HepG2 (cell line): ENCODE data around the gene MDH2. TPM values are rescaled to one million over a fixed set of nuclear protein-coding genes. Genes with fewer than 3 reads are reported as not detected.

Experiments used
- ARID2 ChIP-seq: sonication (generic); formaldehyde crosslinking; IDR thresholded peaks from 2 replicates; pipeline ENCODE4 v1.8.1; 2022; ENCODE audit warnings: mild to moderate bottlenecking, missing genetic modification reagents, borderline replicate concordance
- ERF ChIP-seq: IDR thresholded peaks from 2 replicates; pipeline ENCODE4 v1.6.1; 2018; ENCODE audit warnings: missing biosample characterization, missing genetic modification reagents
- FOXJ3 ChIP-seq: sonication (generic); formaldehyde crosslinking; IDR thresholded peaks from 2 replicates; pipeline ENCODE4 v1.4.0; 2020; ENCODE audit warnings: missing genetic modification reagents, mild to moderate bottlenecking, borderline replicate concordance
- GABPA ChIP-seq, 2 experiments: IDR thresholded peaks; 2 replicates each; pipeline ENCODE4 v1.6.1; 2011 to 2016; ENCODE audit warnings: low read depth in 2 of 2, low read length in 1 of 2, missing biosample characterization in 1 of 2, missing genetic modification characterization in 1 of 2
- HNRNPUL1 ChIP-seq: fragments of 200-400 bp; formaldehyde crosslinking; IDR thresholded peaks from 2 replicates; pipeline ENCODE4 v1.6.1; 2017; ENCODE audit warnings: low read depth, mild to moderate bottlenecking, low read length, moderate library complexity
- KMT2B ChIP-seq: IDR thresholded peaks from 2 replicates; pipeline ENCODE4 v1.6.1; 2016; ENCODE audit warnings: missing genetic modification reagents, missing compliant biosample characterization
- MAF1 ChIP-seq: sonication (generic); formaldehyde crosslinking; IDR thresholded peaks from 2 replicates; pipeline ENCODE4 v1.5.0; 2020; ENCODE audit warnings: missing genetic modification reagents, borderline replicate concordance
- MBNL3 ChIP-seq: fragments of 250-450 bp; sonication (Bioruptor Pico); conservative IDR thresholded peaks from 2 replicates; pipeline ENCODE4 v1.8.0; 2022; ENCODE audit warnings: mild to moderate bottlenecking, inconsistent platforms
- PRPF4 ChIP-seq: fragments of 200-400 bp; formaldehyde crosslinking; IDR thresholded peaks from 2 replicates; pipeline ENCODE4 v1.6.1; 2016; ENCODE audit warnings: low read length, low read depth; ENCODE audit not compliant: poor library complexity, severe bottlenecking
- RFX3 ChIP-seq: IDR thresholded peaks from 2 replicates; pipeline ENCODE4 v1.6.1; 2016; ENCODE audit warnings: missing biosample characterization, missing genetic modification reagents
- SSRP1 ChIP-seq: IDR thresholded peaks from 2 replicates; pipeline ENCODE4 v1.6.1; 2016; ENCODE audit warnings: control low read depth
- ZFP1 ChIP-seq: IDR thresholded peaks from 2 replicates; pipeline ENCODE4 v1.6.1; 2016
- ZNF432 ChIP-seq: sonication (generic); formaldehyde crosslinking; IDR thresholded peaks from 2 replicates; pipeline ENCODE4 v1.5.0; 2020; ENCODE audit warnings: missing genetic modification reagents, mild to moderate bottlenecking, borderline replicate concordance
- ZNF570 ChIP-seq: sonication (generic); formaldehyde crosslinking; IDR thresholded peaks from 2 replicates; pipeline ENCODE4 v1.4.0; 2020; ENCODE audit warnings: mild to moderate bottlenecking, missing genetic modification reagents, borderline replicate concordance
- ZNF724P ChIP-seq: sonication (generic); formaldehyde crosslinking; IDR thresholded peaks from 2 replicates; pipeline ENCODE4 v1.8.0; 2022; ENCODE audit warnings: missing genetic modification reagents, borderline replicate concordance
- ZNF746 ChIP-seq: sonication (generic); formaldehyde crosslinking; IDR thresholded peaks from 2 replicates; pipeline ENCODE4 v1.8.0; 2022; ENCODE audit warnings: mild to moderate bottlenecking, missing genetic modification reagents
- ZNF788 ChIP-seq: sonication (generic); formaldehyde crosslinking; IDR thresholded peaks from 2 replicates; pipeline ENCODE4 v1.5.0; 2020; ENCODE audit warnings: mild to moderate bottlenecking, missing genetic modification reagents, borderline replicate concordance
- ZNF878 ChIP-seq: sonication (generic); formaldehyde crosslinking; IDR thresholded peaks from 2 replicates; pipeline ENCODE4 v1.8.1; 2023; ENCODE audit warnings: mild to moderate bottlenecking, missing genetic modification reagents, moderate library complexity
- polyA plus RNA-seq, 8 experiments: library from polyadenylated mRNA; depleted of rRNA in 3 of 8; stranded (reverse) in 7 of 8; unstranded in 1 of 8; fragments of >200 nt; fragmentation: Illumina TruSeq in 4 of 8; extraction: Trizol in 4 of 8; gene quantifications; 2 replicates each; pipeline versions ENCODE4 v1.2.1 to v1.2.3, GENCODE V29; 2011 to 2016; ENCODE audit warnings: low read depth in 4 of 8, missing spikeins in 1 of 8, mixed read lengths in 1 of 8; ENCODE audit not compliant: insufficient read depth in 1 of 8
- total RNA-seq, 5 experiments: library from RNA; depleted of rRNA; stranded (reverse); fragments of >200 nt; fragmentation: Illumina TruSeq; extraction: Trizol; gene quantifications; 2 replicates each; pipeline ENCODE4 v1.2.3, GENCODE V29; 2016; ENCODE audit warnings: low read depth in 1 of 5
- TF ChIP-seq, protein P1 (sequence below): sonication (generic); formaldehyde crosslinking; IDR thresholded peaks from 2 replicates; pipeline ENCODE4 v1.4.0; 2020; ENCODE audit warnings: missing genetic modification reagents, borderline replicate concordance
- TF ChIP-seq, protein P2 (sequence below): sonication (generic); formaldehyde crosslinking; IDR thresholded peaks from 2 replicates; pipeline ENCODE4 v1.8.1; 2023; ENCODE audit warnings: mild to moderate bottlenecking, missing genetic modification reagents
- TF ChIP-seq, protein P3 (sequence below): IDR thresholded peaks from 2 replicates; pipeline ENCODE4 v1.6.1; 2016; ENCODE audit warnings: low read depth, borderline replicate concordance
- TF ChIP-seq, protein P4 (sequence below): sonication (generic); formaldehyde crosslinking; IDR thresholded peaks from 2 replicates; pipeline ENCODE4 v1.5.1; 2020; ENCODE audit warnings: mild to moderate bottlenecking, missing genetic modification reagents

The MDH2 gene
- total and polyA plus RNA-seq, 2 of the 13 experiments (the other 11 are each of a cell fraction or from before 2014, with no cell fraction given): 81.4 to 90.3 TPM

GRCh38 chr7:76108540-76109233 is 60.8 kb downstream of the MDH2 start (continued):
- TF ChIP-seq, protein P1, sequence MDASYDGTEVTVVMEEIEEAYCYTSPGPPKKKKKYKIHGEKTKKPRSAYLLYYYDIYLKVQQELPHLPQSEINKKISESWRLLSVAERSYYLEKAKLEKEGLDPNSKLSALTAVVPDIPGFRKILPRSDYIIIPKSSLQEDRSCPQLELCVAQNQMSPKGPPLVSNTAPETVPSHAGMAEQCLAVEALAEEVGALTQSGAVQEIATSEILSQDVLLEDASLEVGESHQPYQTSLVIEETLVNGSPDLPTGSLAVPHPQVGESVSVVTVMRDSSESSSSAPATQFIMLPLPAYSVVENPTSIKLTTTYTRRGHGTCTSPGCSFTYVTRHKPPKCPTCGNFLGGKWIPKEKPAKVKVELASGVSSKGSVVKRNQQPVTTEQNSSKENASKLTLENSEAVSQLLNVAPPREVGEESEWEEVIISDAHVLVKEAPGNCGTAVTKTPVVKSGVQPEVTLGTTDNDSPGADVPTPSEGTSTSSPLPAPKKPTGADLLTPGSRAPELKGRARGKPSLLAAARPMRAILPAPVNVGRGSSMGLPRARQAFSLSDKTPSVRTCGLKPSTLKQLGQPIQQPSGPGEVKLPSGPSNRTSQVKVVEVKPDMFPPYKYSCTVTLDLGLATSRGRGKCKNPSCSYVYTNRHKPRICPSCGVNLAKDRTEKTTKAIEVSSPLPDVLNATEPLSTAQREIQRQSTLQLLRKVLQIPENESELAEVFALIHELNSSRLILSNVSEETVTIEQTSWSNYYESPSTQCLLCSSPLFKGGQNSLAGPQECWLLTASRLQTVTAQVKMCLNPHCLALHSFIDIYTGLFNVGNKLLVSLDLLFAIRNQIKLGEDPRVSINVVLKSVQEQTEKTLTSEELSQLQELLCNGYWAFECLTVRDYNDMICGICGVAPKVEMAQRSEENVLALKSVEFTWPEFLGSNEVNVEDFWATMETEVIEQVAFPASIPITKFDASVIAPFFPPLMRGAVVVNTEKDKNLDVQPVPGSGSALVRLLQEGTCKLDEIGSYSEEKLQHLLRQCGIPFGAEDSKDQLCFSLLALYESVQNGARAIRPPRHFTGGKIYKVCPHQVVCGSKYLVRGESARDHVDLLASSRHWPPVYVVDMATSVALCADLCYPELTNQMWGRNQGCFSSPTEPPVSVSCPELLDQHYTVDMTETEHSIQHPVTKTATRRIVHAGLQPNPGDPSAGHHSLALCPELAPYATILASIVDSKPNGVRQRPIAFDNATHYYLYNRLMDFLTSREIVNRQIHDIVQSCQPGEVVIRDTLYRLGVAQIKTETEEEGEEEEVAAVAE (CRISPR knock-in tag): no peak
- TF ChIP-seq, protein P2, sequence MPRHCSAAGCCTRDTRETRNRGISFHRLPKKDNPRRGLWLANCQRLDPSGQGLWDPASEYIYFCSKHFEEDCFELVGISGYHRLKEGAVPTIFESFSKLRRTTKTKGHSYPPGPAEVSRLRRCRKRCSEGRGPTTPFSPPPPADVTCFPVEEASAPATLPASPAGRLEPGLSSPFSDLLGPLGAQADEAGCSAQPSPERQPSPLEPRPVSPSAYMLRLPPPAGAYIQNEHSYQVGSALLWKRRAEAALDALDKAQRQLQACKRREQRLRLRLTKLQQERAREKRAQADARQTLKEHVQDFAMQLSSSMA (CRISPR knock-in tag): no peak
- peak; percentile 40; the same call in 1 of the 2 replicates for TF ChIP-seq KMT2B (CRISPR knock-in tag)
- TF ChIP-seq ZNF724P (CRISPR knock-in tag): no peak
- TF ChIP-seq ZNF432 (CRISPR knock-in tag): no peak
- no peak for TF ChIP-seq ARID2 (CRISPR knock-in tag)
- peak; percentile 12; the same call in 1 of the 2 replicates for TF ChIP-seq FOXJ3
- TF ChIP-seq, protein P3, sequence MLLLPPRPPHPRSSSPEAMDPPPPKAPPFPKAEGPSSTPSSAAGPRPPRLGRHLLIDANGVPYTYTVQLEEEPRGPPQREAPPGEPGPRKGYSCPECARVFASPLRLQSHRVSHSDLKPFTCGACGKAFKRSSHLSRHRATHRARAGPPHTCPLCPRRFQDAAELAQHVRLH (CRISPR knock-in tag): no peak; the same call in 1 of the 2 replicates
- TF ChIP-seq SSRP1: peak; percentile 27; the same call in 1 of the 2 replicates
- TF ChIP-seq MBNL3 (CRISPR knock-in tag): no peak
- no peak for TF ChIP-seq MAF1 (CRISPR knock-in tag)
- peak; percentile 56; the same call in 1 of the 2 replicates for TF ChIP-seq ZFP1 (CRISPR knock-in tag)
- no peak for TF ChIP-seq ZNF746 (CRISPR knock-in tag)
- no peak for TF ChIP-seq RFX3 (CRISPR knock-in tag)
- TF ChIP-seq GABPA (IDR thresholded peaks at IDR 0.05; ENCODE audit: low read depth, low read length): peak; percentile 43
- peak; percentile 76 for TF ChIP-seq GABPA (CRISPR knock-in tag; IDR thresholded peaks at IDR 0.05; ENCODE audit: low read depth)
- TF ChIP-seq, protein P4, sequence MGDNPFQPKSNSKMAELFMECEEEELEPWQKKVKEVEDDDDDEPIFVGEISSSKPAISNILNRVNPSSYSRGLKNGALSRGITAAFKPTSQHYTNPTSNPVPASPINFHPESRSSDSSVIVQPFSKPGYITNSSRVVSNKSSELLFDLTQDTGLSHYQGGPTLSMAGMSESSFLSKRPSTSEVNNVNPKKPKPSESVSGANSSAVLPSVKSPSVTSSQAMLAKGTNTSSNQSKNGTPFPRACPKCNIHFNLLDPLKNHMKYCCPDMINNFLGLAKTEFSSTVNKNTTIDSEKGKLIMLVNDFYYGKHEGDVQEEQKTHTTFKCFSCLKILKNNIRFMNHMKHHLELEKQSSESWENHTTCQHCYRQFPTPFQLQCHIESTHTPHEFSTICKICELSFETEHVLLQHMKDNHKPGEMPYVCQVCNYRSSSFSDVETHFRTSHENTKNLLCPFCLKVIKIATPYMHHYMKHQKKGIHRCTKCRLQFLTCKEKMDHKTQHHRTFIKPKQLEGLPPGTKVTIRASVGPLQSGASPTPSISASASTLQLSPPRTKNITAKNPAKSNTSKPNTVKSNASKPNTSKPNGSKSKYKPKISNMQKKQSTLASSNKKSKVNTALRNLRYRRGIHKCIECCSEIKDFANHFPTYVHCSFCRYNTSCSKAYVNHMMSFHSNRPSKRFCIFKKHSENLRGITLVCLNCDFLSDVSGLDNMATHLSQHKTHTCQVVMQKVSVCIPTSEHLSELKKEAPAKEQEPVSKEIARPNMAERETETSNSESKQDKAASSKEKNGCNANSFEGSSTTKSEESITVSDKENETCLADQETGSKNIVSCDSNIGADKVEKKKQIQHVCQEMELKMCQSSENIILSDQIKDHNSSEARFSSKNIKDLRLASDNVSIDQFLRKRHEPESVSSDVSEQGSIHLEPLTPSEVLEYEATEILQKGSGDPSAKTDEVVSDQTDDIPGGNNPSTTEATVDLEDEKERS (CRISPR knock-in tag): peak; percentile 47; the same call in 1 of the 2 replicates
- TF ChIP-seq HNRNPUL1: no peak
- no peak; the same call in 1 of the 2 replicates for TF ChIP-seq ZNF788 (CRISPR knock-in tag)
- TF ChIP-seq ZNF570 (CRISPR knock-in tag): no peak
- TF ChIP-seq ERF (CRISPR knock-in tag): peak; percentile 66; the same call in 1 of the 2 replicates
- TF ChIP-seq PRPF4: no peak
- TF ChIP-seq ZNF878 (CRISPR knock-in tag): no peak
